ENCODE measurements around the gene MPEG1. TPM values are rescaled to one million over a fixed set of nuclear protein-coding genes. Genes with fewer than 3 reads are reported as not detected.

Gene MPEG1
- total and polyA plus RNA-seq, 4 donors, result 7.0 to 63.5 (median 36.9) TPM

DNA sequence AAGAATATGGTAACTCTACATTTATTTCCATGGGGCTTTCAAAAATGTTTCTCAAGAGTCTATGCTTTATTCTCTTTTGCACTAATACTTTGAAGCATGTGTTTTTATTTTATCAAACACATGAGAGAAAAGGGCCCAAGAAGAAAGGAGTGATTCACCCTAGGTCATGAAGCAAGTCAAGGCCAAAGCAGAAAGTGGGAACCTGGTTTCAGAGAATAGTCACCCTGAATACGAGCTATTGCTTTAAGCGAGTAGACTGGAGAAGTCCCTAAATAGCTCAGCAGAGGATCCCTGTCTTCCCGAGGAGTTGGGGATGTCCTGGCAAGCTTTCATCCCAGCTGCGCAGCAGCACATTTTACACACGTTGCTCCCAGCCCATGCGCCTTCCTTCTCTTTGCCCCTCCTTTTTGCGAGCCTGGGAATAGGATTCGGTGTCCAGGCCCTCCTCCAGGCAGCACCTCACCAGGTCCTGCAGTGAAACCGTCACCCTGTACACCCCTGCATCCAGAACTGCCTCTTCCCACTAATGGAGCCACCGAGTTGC is 19.1 kb downstream of the MPEG1 start:
- H3K9me3 ChIP-seq (ENCODE audit: control insufficient read depth in 4 of 4, insufficient read depth in 3 of 4, low read length in 3 of 4), result no peaks in the 10 kb centered on the region
- peak overlapping the region in 1 of 2 donors; percentile 28 for H3K27ac ChIP-seq (ENCODE audit: low read depth in 1 of 2, low read length in 1 of 2)
- ATAC-seq (ENCODE audit: insufficient read depth, low FRiP score), result no peak
- H3K4me3 ChIP-seq, result no peak overlapping the region
- H3K36me3 ChIP-seq (ENCODE audit: control insufficient read depth in 4 of 4, insufficient read depth in 4 of 4, low read length in 4 of 4), result peaks cover 0 to 85% (median 48%) of the 10 kb centered on the region in 4 donors
- H3K4me1 ChIP-seq (ENCODE audit: control insufficient read depth in 5 of 5, insufficient read depth in 5 of 5, low read length in 5 of 5), result peaks cover 0 to 40% (median 34%) of the 10 kb centered on the region in 5 donors
- no peaks in the 10 kb centered on the region for H3K27me3 ChIP-seq (ENCODE audit: control insufficient read depth in 3 of 3, insufficient read depth in 3 of 3, low read length in 2 of 3)
- WGBS, 2 donors, result 87 to 93% methylated on average over 10 of the region's 10 CpGs
- no peak for DNase-seq
- TF ChIP-seq, protein P1, sequence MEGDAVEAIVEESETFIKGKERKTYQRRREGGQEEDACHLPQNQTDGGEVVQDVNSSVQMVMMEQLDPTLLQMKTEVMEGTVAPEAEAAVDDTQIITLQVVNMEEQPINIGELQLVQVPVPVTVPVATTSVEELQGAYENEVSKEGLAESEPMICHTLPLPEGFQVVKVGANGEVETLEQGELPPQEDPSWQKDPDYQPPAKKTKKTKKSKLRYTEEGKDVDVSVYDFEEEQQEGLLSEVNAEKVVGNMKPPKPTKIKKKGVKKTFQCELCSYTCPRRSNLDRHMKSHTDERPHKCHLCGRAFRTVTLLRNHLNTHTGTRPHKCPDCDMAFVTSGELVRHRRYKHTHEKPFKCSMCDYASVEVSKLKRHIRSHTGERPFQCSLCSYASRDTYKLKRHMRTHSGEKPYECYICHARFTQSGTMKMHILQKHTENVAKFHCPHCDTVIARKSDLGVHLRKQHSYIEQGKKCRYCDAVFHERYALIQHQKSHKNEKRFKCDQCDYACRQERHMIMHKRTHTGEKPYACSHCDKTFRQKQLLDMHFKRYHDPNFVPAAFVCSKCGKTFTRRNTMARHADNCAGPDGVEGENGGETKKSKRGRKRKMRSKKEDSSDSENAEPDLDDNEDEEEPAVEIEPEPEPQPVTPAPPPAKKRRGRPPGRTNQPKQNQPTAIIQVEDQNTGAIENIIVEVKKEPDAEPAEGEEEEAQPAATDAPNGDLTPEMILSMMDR (IDR thresholded peaks at IDR 0.05; ENCODE audit: control extremely low read depth, extremely low read depth), result no peak
- H3K9ac ChIP-seq (ENCODE audit: insufficient read depth in 1 of 2, low read length in 2 of 2), result no peak overlapping the region

DNA sequence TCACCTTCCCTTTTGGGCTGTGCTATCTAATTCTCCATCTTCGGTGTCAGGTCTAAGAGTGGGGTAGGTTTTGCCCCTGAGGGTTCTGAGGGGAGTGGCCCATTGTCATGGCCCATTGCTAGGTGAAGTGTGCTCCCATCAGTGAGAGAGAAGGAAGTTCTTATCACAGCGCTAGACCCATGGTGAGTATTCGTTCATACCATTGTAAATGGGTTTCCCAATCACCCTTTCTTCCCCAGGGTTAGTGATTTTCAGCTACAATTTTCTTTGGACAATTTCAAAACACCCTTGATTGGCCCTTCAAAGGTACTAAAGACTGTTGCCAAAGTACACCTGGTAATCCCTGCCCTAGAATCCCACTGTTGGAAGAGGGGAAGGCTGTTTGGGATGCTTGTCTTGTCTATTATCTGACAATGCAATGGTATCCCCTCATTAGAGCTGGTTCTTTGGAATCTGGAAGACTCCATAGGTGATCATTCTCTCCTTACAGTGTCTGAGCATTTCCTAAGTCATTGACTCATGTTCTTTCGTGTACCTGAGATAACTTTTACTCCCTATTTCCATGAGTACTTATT is 20.2 kb downstream of the MPEG1 start:
- Histone ChIP-seq H3K36me3 (ENCODE audit: control insufficient read depth in 4 of 4, insufficient read depth in 4 of 4, low read length in 4 of 4) (peaks cover 0 to 90% (median 50%) of the 10 kb centered on the region in 4 donors), H3K27me3 (ENCODE audit: control insufficient read depth in 3 of 3, insufficient read depth in 3 of 3, low read length in 2 of 3) (no peaks in the 10 kb centered on the region), H3K9me3 (ENCODE audit: control insufficient read depth in 4 of 4, insufficient read depth in 3 of 4, low read length in 3 of 4) (no peaks in the 10 kb centered on the region), H3K4me3 (no peak overlapping the region), H3K27ac (ENCODE audit: low read depth in 1 of 2, low read length in 1 of 2) (peak overlapping the region in 1 of 2 donors; percentile 15), H3K9ac (ENCODE audit: insufficient read depth in 1 of 2, low read length in 2 of 2) (no peak overlapping the region), H3K4me1 (ENCODE audit: control insufficient read depth in 5 of 5, insufficient read depth in 5 of 5, low read length in 5 of 5) (peaks cover 0 to 39% (median 34%) of the 10 kb centered on the region in 5 donors)
- TF ChIP-seq, protein P1 (IDR thresholded peaks at IDR 0.05; ENCODE audit: control extremely low read depth, extremely low read depth), result no peak
- ATAC-seq (ENCODE audit: insufficient read depth, low FRiP score), result no peak
- 74 to 87% methylated on average over 4 of the region's 4 CpGs for WGBS, 2 donors
- no peak for DNase-seq

DNA sequence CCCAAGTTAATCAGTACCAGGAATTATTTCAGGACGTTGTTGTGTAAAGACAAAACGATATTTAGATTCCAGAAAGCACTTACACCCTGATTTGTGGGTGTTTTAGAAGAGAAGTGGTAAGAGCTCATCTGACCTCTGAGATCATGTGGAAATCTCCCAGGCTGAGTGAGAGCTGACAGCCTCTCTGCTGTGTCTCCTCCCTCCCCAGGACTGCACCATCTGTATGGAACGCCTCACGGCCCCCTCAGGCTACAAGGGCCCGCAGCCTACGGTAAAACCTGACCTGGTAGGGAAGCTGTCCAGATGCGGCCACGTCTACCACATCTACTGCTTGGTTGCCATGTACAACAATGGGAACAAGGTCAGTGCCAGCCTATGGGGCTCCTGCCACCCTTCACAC is 20.8 kb downstream of the MPEG1 start:
- Histone ChIP-seq H3K4me1 (ENCODE audit: control insufficient read depth in 5 of 5, insufficient read depth in 5 of 5, low read length in 5 of 5) (peaks cover 0 to 40% (median 27%) of the 10 kb centered on the region in 5 donors), H3K27ac (ENCODE audit: low read depth in 1 of 2, low read length in 1 of 2) (peak overlapping the region in 1 of 2 donors; percentile 15), H3K27me3 (ENCODE audit: control insufficient read depth in 3 of 3, insufficient read depth in 3 of 3, low read length in 2 of 3) (no peaks in the 10 kb centered on the region), H3K9ac (ENCODE audit: insufficient read depth in 1 of 2, low read length in 2 of 2) (no peak overlapping the region), H3K36me3 (ENCODE audit: control insufficient read depth in 4 of 4, insufficient read depth in 4 of 4, low read length in 4 of 4) (peaks cover 0 to 86% (median 48%) of the 10 kb centered on the region in 4 donors), H3K4me3 (no peak overlapping the region), H3K9me3 (ENCODE audit: control insufficient read depth in 4 of 4, insufficient read depth in 3 of 4, low read length in 3 of 4) (no peaks in the 10 kb centered on the region)
- 79 to 86% methylated on average over 8 of the region's 8 CpGs for WGBS, 2 donors
- no peak for DNase-seq
- TF ChIP-seq, protein P1 (IDR thresholded peaks at IDR 0.05; ENCODE audit: control extremely low read depth, extremely low read depth), result no peak
- ATAC-seq (ENCODE audit: insufficient read depth, low FRiP score), result no peak
